ENCODE results near the gene LRBA. TPM values are rescaled to one million over a fixed set of nuclear protein-coding genes. Genes with fewer than 3 reads are reported as not detected.

Gene LRBA
- polyA plus RNA-seq, 1 of the 3 experiments (the other 2 are of a cell fraction): 11.4 TPM

- Histone ChIP-seq H3K27ac (ENCODE audit: low read depth in 2 of 2, low read length in 1 of 2) (no peak overlapping the region), H3K27me3 (ENCODE audit: insufficient read depth) (no peaks in the 10 kb centered on the region), H3K4me2 (no peak overlapping the region), H3K4me3 (ENCODE audit: low read depth in 2 of 2, low read length in 1 of 2) (no peak overlapping the region), H2AFZ (ENCODE audit: low read depth) (no peak overlapping the region), H3F3A (replicated peaks; ENCODE audit: insufficient read depth) (no peaks in the 10 kb centered on the region), H3K4me1 (ENCODE audit: control insufficient read depth in 1 of 2, insufficient read depth in 2 of 2, low read depth in 1 of 2, low read length in 1 of 2) (peaks cover 0 to 9% of the 10 kb centered on the region in 2 experiments; a peak in 3 of 4 replicates), H3K9me3 (no peaks in the 10 kb centered on the region), H4K20me1 (ENCODE audit: insufficient read depth) (no peaks in the 10 kb centered on the region), H3K9me2 (no peaks in the 10 kb centered on the region; the same call in 1 of the 2 replicates), H3K79me2 (ENCODE audit: insufficient read depth) (no peaks in the 10 kb centered on the region), H3K9ac (no peak overlapping the region), H3K36me3 (replicated peaks in 1 of 2; ENCODE audit: control insufficient read depth in 1 of 2, insufficient read depth in 2 of 2, low read length in 1 of 2) (no peaks in the 10 kb centered on the region)
- ChIA-PET CTCF (interaction anchor here (0.6 to 0.8 kb wide), 2 partner anchors 17 to 18 kb away, joined by 3 read pairs; partner anchors contain the start of gene MAB21L2), POLR2A (no interaction called here)
- no peak for TF ChIP-seq FOXJ3 (CRISPR knock-in tag; IDR thresholded peaks at IDR 0.05)
- no peak for TF ChIP-seq ELF1 (IDR thresholded peaks at IDR 0.05)
- no peak for TF ChIP-seq SMC3 (IDR thresholded peaks at IDR 0.05; ENCODE audit: low read depth, low read length)
- no peak for TF ChIP-seq NRF1 (IDR thresholded peaks at IDR 0.05; ENCODE audit: low read depth, low read length)
- TF ChIP-seq TEAD4 (IDR thresholded peaks at IDR 0.05; ENCODE audit: borderline replicate concordance, insufficient read depth): no peak
- no peak for TF ChIP-seq EP300 (IDR thresholded peaks at IDR 0.05; ENCODE audit: borderline replicate concordance in 1 of 2, low read depth in 1 of 2, low read length in 1 of 2)
- TF ChIP-seq FOSL2 (IDR thresholded peaks at IDR 0.05; ENCODE audit: borderline replicate concordance, low read depth): no peak
- no peak for TF ChIP-seq RAD21 (IDR thresholded peaks at IDR 0.05; ENCODE audit: low read length)
- no peak for TF ChIP-seq FOXM1 (IDR thresholded peaks at IDR 0.05; ENCODE audit: low read depth)
- TF ChIP-seq TCF12 (IDR thresholded peaks at IDR 0.05): no peak
- WGBS (ENCODE audit: low lambda C conversion rate): 82% methylated on average over 12 of the region's 12 CpGs
- DNase-seq: no peak
Measured at GRCh38 chr4:150598909-150599308, 416.2 kb downstream of the LRBA start.

GRCh38 chr4:150593996-150594395 lies 421.1 kb downstream of the LRBA start:
- Histone ChIP-seq H2AFZ (ENCODE audit: low read depth) (no peak overlapping the region), H3K4me3 (ENCODE audit: low read depth in 2 of 2, low read length in 1 of 2) (no peak overlapping the region), H3K27me3 (ENCODE audit: insufficient read depth) (no peaks in the 10 kb centered on the region), H3K27ac (ENCODE audit: low read depth in 2 of 2, low read length in 1 of 2) (no peak overlapping the region), H4K20me1 (ENCODE audit: insufficient read depth) (no peaks in the 10 kb centered on the region), H3F3A (replicated peaks; ENCODE audit: insufficient read depth) (no peaks in the 10 kb centered on the region), H3K79me2 (ENCODE audit: insufficient read depth) (no peaks in the 10 kb centered on the region), H3K9ac (no peak overlapping the region), H3K36me3 (replicated peaks in 1 of 2; ENCODE audit: control insufficient read depth in 1 of 2, insufficient read depth in 2 of 2, low read length in 1 of 2) (no peaks in the 10 kb centered on the region), H3K4me1 (ENCODE audit: control insufficient read depth in 1 of 2, insufficient read depth in 2 of 2, low read depth in 1 of 2, low read length in 1 of 2) (peaks cover 0 to 11% of the 10 kb centered on the region in 2 experiments; a peak in 3 of 4 replicates), H3K9me2 (no peaks in the 10 kb centered on the region), H3K4me2 (no peak overlapping the region), H3K9me3 (no peaks in the 10 kb centered on the region)
- TF ChIP-seq RAD21 (IDR thresholded peaks at IDR 0.05; ENCODE audit: low read length) (peak; percentile 42), CTCF (IDR thresholded peaks at IDR 0.05) (peak; percentile 58), NFIC (IDR thresholded peaks at IDR 0.05; ENCODE audit: borderline replicate concordance) (no peak)
- POLR2A ChIA-PET: no interaction called here
- no peak for DNase-seq
- WGBS (ENCODE audit: low lambda C conversion rate): 96% methylated on average over 1 of the region's 1 CpG
- CTCF ChIA-PET: interaction anchor here (0.5 to 1.5 kb wide), 13 partner anchors 12 to 310 kb away, joined by 3 to 4 read pairs (median 3); no protein-coding TSS in a partner anchor

Data from SK-N-SH (cell line).